Ascending aorta (tissue), 2 donors: ENCODE measurements around the gene PROB1. TPM values are rescaled to one million over a fixed set of nuclear protein-coding genes. Genes with fewer than 3 reads are reported as not detected.

Experiments
- DNase-seq, 2 donors: peaks; one replicate each; pipeline ENCODE4 v3.0.0-alpha.2; 2019; ENCODE audit warnings: low spot score in 2 of 2
- H3K27ac ChIP-seq, 2 donors: fragments of 200-600 bp; sonication (generic); one replicate each; pipeline ENCODE4 v1.5.1; 2016 to 2017; ENCODE audit warnings: mild to moderate bottlenecking in 1 of 2
- H3K27me3 ChIP-seq: fragments of 200-600 bp; sonication (generic); one replicate; pipeline ENCODE4 v1.5.1; 2017
- H3K36me3 ChIP-seq, 2 donors: fragments of 200-600 bp; sonication (generic); one replicate each; pipeline ENCODE4 v1.5.1; 2016
- H3K4me1 ChIP-seq, 2 donors: fragments of 200-600 bp; sonication (generic); one replicate each; pipeline ENCODE4 v1.5.1; 2016 to 2017; ENCODE audit warnings: mild to moderate bottlenecking in 1 of 2
- H3K4me3 ChIP-seq, 2 donors: fragments of 200-600 bp; sonication (generic); one replicate each; pipeline ENCODE4 v1.5.1; 2016 to 2017; ENCODE audit warnings: mild to moderate bottlenecking in 1 of 2
- H3K9me3 ChIP-seq, 2 donors: fragments of 200-600 bp; sonication (generic); one replicate each; pipeline ENCODE4 v1.5.1; 2016
- CTCF ChIP-seq, 3 experiments: fragments of 200-600 bp in 2 of 3; fragments of 450-650 bp in 1 of 3; sonication (generic) in 2 of 3; IDR thresholded peaks; one replicate each; pipeline ENCODE4 v1.5.1; 2016 to 2019; ENCODE audit warnings: antibody characterized with exemption in 3 of 3, mild to moderate bottlenecking in 1 of 3, moderate library complexity in 1 of 3
- intact Hi-C: fragments of 100-400 bp; cut with DNase I; formaldehyde crosslinking; loops from one replicate; pipeline ENCODE4 v1.15.1; 2023
- total RNA-seq: library from RNA; depleted of rRNA; stranded (reverse); fragments of >200 nt; gene quantifications from one replicate; pipeline ENCODE4 v1.1.0, GENCODE V29; 2016

Gene PROB1
- total RNA-seq, 1 donor from 2014 or later: 4.3 TPM

GRCh38 chr5:139395844-139396640, 1.1 kb upstream of the PROB1 start:
- no peaks in the 10 kb centered on the region for H3K27me3 ChIP-seq
- no peak overlapping the region for H3K27ac ChIP-seq
- TF ChIP-seq CTCF (IDR thresholded peaks at IDR 0.05): no peak
- no peaks in the 10 kb centered on the region for H3K36me3 ChIP-seq
- intact Hi-C loops: no loop called here
- no peaks in the 10 kb centered on the region for H3K9me3 ChIP-seq
- peaks cover 0 to 26% of the 10 kb centered on the region in 2 donors for H3K4me1 ChIP-seq
- H3K4me3 ChIP-seq: no peak overlapping the region
- DNase-seq: no peak

- Histone ChIP-seq H3K36me3 (no peaks in the 10 kb centered on the region), H3K9me3 (no peaks in the 10 kb centered on the region), H3K4me3 (peak overlapping the region; percentile 59 to 65), H3K27me3 (no peaks in the 10 kb centered on the region), H3K4me1 (peaks cover 0 to 26% of the 10 kb centered on the region in 2 donors), H3K27ac (peak overlapping the region in 1 of 2 donors; percentile 9)
- intact Hi-C loops: loop anchor here (1.0 kb wide), 1 partner anchor 23 kb away; no protein-coding TSS in a partner anchor
- DNase-seq: peak in 1 of 2 donors; percentile 74
- peak in 2 of 3 experiments; percentile 20 to 50 for TF ChIP-seq CTCF (IDR thresholded peaks at IDR 0.05)
Observed at GRCh38 chr5:139394123-139394653, 716 bp downstream of the PROB1 start.

DNA sequence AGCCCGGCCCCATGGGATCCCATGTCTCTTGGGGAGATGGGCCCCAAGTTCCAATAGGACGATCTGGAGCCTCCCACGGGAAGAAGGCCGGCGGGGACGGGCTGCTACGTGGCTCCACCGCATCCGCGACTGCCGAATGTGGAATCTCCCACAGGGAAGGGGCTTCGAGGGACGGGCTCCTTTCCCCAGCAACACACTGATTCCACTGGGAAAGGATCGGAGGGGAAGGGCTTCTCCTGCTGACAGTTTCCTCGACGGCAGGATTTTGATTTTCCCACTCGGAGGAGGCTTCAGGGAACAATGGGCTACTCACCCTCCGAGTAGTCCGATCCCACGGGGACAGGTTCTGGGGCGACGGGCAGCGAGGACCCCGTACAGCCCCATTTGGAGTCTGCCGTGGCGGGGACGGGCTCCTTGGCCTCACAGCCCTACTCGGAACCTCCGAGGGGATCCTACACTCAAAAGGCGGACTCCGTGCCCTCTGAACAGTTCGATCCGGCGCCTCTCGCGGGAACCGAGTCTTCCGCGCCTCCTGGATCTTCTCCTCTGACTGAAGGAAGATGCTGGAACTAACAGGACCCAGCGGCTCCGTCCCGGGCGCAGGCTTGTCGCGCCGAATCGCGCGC, 1.3 kb downstream of the PROB1 start:
- Histone ChIP-seq H3K27ac (no peak overlapping the region), H3K36me3 (no peaks in the 10 kb centered on the region), H3K4me3 (peak overlapping the region; percentile 59 to 65), H3K9me3 (no peaks in the 10 kb centered on the region), H3K27me3 (no peaks in the 10 kb centered on the region), H3K4me1 (peaks cover 0 to 26% of the 10 kb centered on the region in 2 donors)
- no peak for DNase-seq
- intact Hi-C loops: loop anchor here (1.0 kb wide), 1 partner anchor 24 kb away; no protein-coding TSS in a partner anchor
- no peak for TF ChIP-seq CTCF (IDR thresholded peaks at IDR 0.05)

GRCh38 chr5:139392678-139393496, 2.0 kb downstream of the PROB1 start:
- Histone ChIP-seq H3K9me3 (no peaks in the 10 kb centered on the region), H3K4me3 (peak overlapping the region; percentile 59 to 65), H3K27ac (no peak overlapping the region), H3K36me3 (no peaks in the 10 kb centered on the region), H3K27me3 (no peaks in the 10 kb centered on the region), H3K4me1 (peaks cover 3 to 28% of the 10 kb centered on the region in 2 donors)
- TF ChIP-seq CTCF (IDR thresholded peaks at IDR 0.05): peak; percentile 24 to 48 (median 41)
- peak in 1 of 2 donors; percentile 76 for DNase-seq
- intact Hi-C loops: no loop called here

DNA sequence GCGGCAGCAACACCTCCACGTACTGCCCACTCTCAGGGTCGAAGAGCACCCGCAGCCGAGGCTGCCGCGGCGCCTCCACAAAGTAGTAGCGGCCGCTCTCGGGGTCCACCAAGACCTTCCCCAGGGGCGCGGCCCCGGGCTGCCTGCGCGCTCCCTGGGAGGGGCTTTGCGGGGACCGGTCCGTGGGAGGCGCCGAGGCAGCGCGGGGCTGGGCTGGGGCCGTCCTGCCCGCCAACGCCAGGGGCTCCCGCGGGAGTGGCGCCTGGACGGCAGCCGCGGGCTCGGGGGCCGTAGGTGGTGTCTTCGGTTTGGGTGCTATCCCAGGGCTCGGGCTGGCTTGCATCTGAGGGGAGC, 2.6 kb downstream of the PROB1 start:
- intact Hi-C loops: no loop called here
- Histone ChIP-seq H3K4me1 (peaks cover 3 to 28% of the 10 kb centered on the region in 2 donors), H3K27ac (no peak overlapping the region)

More for the DNA sequence above, 2.6 kb downstream of the PROB1 start:
- no peaks in the 10 kb centered on the region for H3K27me3 ChIP-seq
- no peak for TF ChIP-seq CTCF (IDR thresholded peaks at IDR 0.05)
- H3K4me3 ChIP-seq: peak overlapping the region; percentile 59 to 65
- H3K9me3 ChIP-seq: no peaks in the 10 kb centered on the region
- H3K36me3 ChIP-seq: no peaks in the 10 kb centered on the region
- no peak for DNase-seq
